GM18870 (cell line): ENCODE measurements around the gene SLC25A48.

Experiments used
- ATAC-seq: cut with Tn5 transposase; IDR thresholded peaks from one replicate; pipeline ENCODE4 v1.9.1; 2021; ENCODE audit warnings: moderate library complexity; ENCODE audit not compliant: unreplicated experiment

SLC25A48 gene, protein sequence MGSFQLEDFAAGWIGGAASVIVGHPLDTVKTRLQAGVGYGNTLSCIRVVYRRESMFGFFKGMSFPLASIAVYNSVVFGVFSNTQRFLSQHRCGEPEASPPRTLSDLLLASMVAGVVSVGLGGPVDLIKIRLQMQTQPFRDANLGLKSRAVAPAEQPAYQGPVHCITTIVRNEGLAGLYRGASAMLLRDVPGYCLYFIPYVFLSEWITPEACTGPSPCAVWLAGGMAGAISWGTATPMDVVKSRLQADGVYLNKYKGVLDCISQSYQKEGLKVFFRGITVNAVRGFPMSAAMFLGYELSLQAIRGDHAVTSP

DNA sequence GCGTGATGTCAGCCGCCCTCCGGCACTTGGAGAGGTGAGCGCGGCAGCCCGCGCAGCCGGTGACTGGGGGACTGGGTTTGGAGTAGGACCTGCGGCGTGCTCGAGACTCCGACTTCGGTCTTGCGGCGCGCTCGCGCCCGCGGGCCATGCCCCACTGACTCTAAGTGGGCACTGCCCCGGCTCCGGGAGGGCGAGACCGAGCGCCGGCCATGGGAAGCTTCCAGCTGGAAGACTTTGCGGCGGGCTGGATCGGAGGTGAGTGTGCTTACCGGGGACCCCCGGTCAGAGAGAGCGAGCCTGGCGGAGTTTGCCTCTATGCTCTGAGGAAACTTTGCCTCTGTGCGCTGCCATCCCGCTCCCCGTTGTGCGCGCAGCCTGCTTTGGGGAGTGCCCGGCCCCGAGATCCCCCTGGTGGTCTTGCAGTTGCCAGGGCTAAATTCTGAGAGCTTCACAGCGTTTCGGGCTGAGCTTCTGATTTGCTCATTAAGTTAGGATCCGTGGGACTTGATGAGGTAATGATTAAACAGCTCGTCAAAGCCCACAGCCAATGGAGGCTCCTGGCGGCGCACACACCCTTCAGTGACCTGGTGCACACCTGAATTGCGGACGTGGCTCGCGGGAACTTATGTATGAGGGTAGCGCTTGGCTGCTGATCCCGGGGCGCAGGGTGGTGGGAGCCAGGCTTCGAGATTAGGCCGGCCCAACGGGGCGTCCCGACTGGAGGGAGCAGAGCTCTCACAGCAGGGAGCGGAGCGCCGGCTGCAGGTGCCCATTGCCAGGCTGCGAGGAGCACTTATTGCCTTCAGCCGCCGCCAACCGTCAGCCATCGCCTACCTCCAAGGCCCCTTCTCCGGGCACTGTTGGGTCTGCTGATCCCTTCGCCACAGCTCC lies at the start of gene SLC25A48:
TSS of gene SLC25A48 (plus strand) at position 25 of the 891 bp plus-strand sequence. CDS start at position 210, 185 bp downstream.
- no peak for ATAC-seq

DNA sequence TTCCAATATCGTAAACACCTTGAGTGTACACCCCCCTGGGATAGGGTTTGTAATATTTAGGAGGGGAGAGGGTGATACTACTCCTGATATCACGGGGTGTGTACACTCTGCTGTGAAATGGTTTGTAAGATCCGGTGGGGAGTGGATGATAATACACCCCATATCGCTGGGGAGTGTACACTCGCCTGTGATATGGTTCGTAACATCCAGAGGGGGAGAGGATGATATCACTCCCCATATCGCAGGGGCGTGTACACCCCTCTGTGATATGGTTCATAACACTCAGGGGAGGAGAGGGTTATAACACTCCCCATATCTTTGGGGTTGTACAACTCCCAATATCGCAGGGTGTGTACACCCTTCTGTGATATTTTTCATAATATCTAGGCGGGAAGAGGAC lies 33.8 kb upstream of the SLC25A48 start:
- ATAC-seq, result no peak

DNA sequence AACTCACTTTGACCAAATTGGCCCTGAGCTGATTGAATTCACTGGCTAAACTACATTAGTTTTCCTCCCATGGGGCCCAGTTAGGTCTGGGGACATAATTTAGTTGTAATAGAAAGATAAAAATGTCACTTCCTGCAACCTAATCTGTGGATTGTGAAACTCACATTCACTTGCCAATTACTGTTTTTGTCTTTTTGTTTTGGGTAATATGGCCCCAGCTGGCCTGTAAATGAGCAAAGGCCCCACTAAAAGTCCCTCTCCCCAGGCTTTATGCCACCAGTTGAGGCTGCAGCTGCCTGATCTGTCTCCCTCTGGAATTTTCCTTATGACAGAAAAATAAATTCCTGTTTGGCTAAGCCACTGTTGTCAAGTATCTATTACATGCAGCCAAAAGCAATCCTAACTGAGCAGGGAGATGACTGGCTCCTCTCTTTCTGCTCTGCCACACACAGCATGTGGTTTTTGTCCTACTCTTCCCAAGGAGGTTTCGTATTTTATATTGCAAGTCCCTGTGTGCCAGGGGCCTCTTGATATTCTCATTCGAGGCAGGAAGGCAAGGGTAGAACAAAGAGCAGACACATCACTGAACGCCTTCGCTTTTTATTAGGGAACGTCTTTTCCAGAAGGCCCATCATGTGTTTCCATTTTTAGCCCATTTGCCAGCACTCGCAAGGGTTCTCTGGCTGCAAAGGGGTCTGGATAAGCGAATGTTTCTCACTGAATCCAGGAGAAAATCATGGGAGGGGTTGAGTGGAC lies 24.1 kb upstream of the SLC25A48 start:
- no peak for ATAC-seq

DNA sequence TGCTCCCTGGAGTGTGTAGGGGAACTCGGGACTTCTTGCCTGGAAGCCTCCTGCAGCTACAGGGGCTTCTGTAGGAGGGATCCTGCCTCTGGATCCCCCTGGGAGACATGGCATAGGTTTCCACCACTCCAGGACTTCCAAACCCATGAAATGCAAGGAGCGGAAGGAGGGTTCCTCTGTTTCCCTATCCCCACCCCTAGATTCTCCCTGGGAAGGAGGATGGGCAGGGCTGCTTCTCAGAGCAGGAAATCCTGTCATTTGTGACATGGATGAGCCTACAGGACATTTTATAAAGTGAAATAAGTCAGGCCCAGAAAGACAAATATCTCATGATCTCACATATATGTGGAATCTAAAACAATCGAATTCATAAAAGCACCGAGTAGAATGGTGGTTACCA lies 23.5 kb upstream of the SLC25A48 start:
- ATAC-seq, result no peak

DNA sequence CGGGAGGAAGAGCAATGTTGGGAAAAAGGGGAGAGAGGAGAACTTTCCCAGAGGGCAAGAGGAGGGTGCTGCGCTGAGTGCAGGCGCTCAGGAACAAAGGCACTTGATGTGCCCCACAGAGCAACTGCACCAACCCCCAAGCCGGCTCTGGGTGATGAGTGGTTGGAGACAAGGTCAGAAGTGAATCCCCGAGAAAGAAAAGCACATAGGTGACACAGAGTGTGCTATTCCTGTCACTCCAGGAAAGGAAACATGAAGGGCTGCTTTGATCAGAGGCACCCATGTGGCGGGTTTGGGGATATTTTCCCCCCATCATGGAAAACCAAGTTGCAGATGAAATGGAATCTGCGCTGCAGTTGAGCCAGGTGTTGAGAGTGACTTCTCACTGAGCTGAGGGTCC lies 20.7 kb upstream of the SLC25A48 start:
- ATAC-seq, result no peak

DNA sequence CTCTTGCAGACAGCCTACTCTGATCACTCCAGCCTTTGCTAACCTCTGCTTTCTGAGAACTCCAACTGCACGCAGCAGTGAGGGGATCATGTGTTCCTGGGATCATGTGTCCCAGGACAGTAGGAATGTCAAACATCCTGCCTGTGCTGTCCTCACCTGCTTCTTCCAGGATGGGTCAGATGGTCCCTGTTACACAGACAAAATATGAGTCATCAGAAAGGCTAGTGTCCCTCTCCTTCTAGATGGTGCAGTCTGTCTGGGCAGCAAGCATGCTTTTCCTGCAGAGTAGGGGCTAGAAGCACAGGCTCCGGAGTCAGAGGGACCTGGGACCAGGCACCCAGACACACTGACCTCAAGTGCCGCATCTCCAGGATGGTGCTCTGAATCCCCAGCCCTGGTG lies 20.1 kb upstream of the SLC25A48 start:
- ATAC-seq, result no peak

DNA sequence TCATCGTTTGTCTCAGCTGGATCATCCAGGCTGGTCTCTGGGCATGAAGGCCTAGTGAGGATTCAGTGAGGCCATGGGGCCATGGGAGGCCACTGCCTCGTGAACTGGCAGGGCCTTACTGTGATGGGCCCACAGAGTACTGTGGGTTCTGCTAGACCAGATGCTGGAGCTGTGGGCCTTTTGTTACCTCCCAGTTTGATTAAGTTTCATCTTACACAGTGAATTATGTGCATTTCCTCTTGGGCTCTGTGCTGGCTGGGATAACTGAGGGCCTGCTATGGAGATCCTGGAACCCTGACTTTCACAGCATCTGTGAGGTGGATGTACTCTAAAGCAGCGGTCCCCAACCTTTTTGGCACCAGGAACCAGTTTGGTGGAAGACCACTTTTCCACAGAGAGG lies 19.7 kb upstream of the SLC25A48 start:
- no peak for ATAC-seq

DNA sequence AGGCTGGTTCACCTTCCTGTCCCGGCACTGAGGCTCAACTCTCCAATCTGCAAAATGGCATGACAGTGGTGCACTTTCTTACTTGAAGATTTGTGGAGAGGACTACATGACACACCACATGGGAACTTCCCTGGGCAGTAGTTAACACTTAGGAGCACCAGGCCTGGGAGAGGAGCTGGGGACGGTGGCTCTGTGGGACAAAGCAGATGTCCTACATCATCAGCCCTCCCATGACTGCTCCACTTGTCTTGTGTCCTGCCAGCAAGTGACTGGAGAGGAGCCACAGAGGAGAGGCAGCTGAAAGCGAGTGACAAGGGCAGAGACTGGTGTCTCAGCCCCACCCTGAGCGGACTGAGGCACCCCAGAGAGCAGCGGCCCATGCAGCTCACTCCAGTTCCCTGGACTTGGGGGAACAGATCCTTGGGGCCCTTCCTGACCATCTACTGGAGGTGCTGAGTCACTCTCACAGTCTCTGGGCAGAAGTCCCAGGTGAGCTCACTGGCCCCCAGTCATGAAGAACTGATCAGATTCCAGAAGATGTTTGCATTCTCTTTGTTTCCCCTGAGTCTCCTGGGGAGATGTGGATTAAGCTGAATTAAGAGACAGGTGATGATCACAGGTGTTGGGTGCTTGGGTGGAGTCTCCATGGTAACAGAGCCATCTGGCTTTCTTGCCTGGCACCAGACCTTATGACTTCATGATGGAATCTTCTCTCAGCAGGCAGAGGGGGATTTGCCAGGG lies 13.2 kb upstream of the SLC25A48 start:
- no peak for ATAC-seq

DNA sequence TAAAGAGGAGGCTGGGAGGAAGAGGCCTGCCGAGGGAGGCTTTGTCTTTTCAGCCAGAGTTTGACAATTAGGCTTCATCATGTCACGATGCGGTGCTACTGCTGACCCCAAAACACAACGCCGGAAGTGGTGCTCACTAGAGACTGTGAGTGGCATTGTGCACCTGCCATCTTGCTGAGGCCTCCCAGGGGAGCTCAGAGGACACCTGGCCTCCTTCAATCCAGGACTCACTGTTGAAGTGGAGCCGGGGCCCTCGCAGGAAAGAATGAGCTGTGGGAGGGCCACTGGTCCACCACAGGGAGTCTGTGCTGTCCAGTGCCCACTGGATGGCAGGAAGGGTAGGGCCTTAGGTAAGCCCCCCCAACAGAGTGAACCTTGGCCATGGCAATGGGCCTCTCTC lies 12.7 kb upstream of the SLC25A48 start:
- ATAC-seq, result no peak

DNA sequence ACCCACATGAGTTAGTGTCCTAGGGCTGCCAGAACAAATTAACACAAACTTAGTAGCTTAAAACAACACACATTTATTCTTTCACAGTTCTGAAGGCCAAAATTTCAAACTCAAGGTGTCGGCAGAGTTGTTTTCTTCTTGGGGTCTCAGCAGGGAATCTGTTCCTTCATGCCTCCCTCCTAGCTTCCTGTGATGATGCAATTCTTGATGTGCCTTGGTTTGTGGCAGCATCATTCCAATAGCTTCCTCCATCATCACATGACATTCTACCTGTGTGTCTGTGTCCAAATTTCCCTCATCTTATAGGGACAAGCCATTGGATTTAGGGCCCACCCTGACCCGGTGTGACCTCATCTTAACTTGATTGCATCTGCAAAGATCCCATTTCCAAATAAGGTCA lies 12.2 kb upstream of the SLC25A48 start:
- no peak for ATAC-seq

DNA sequence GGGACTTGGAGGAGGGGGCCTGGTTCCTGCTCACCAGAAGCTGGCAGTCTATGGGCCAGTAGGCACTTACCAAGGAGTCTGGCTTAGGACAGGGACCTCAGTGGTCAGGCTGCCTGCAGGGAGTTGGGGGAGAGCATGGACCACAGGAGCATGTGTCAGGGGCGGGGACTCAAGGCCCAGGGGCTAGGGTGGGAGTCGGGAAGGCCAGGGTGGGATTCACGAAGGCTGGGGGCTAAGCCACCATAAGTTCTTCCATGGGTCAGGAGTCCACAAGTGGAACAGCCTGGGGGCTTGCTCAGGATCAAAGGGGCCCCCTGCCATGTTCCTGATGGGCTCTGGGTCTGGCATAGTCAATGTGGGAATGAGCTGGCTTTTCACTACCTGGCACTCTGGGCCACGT lies 11.5 kb upstream of the SLC25A48 start:
- ATAC-seq, result no peak

DNA sequence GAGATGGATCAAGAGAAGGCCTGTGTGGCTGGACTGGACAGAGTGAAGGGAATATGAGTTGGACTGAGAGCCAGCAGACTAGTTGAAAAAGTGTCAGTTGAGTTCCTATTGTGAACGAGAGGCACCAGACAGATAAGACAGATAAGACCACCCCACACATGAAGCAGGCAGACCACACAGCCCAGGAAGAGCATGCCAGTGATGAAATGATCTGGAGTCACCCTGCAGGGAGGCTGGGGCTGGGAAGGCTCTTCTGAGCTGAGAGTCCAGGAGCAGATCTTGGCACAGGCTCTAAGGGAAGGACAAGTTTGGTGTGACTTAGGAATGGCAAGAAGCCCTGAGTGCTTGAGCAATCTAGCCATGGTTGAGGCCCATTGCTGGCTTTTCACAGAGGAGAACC lies 10.6 kb upstream of the SLC25A48 start:
- ATAC-seq, result no peak

DNA sequence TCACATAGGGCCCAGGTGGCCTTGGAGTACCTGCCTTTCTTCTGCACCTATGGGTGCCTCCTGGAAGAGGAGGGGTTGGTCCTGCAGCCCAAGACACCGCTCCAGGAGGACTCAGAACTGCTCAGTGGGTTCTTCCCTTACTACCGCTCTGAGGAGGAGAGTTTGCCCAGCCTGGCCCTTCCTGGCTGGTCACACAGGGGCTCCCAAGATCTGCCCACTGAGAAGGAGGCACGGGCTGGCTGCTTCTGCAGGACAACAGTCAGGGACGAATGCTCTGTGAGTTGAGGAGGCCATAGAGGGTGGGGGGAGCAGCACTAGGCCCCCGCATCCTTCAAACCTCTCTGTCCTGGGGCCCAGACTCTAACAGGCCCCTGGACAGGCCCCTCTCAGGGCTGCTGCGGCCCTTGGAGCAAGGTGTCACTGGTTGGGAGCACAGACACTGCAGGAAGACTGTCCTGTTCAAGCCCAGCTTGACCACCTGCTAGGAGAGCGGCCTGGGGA lies 9.9 kb upstream of the SLC25A48 start:
- no peak for ATAC-seq

DNA sequence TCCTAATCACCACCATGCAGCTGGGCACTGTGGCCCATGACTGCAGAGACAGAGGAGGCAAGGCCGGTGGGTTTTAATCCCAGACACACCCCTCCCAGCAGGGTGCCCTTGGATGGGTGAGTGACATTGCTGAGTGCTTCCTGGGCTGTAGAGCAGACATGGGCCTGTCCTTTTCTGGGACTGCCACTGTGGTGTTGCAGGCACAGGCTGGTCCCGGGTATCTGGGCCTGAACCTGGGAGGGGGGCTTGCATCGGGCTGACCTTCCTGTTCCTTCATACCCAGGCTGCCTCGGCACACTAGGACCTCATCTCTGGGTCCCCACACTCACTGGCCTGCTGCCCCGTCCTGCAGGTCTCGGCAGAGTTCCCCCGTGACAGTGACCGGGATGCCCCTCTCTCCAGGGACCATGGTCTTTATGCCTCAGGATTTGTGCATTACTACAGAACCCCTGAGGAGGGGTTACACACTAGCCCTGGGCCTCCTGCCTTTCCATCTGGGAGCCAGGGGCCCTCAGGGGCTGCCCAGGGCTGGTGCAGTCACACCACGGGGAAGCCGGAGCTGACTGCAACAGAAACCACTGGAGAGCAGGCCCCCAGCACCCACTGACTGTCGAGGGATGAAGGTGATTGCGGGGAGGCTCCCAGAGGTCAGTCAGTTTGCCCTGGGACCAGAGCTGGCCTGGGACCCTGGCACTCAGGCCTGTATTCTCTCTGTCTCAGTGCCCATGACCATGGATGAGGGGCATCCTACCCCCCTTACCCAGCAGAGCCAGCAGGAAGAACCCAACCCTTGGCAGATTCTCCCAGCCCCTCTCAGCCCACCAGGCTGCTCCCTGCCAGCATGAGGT lies 8.9 kb upstream of the SLC25A48 start:
- no peak for ATAC-seq

DNA sequence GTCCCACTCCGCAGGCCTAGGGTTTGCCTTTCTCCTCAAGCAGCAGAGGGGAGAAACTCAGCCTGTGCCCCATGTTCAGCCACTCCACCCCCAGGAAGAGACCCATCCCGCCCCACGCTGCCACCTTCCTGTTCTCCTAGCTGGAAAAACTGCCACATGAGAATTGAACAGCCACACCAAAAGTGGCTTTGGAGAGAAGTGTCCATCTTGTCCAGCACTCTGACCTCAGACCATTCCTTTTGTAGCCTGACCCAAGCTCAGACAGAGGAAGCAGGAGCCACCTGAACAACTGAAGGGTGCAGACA lies 8.3 kb upstream of the SLC25A48 start:
- no peak for ATAC-seq

DNA sequence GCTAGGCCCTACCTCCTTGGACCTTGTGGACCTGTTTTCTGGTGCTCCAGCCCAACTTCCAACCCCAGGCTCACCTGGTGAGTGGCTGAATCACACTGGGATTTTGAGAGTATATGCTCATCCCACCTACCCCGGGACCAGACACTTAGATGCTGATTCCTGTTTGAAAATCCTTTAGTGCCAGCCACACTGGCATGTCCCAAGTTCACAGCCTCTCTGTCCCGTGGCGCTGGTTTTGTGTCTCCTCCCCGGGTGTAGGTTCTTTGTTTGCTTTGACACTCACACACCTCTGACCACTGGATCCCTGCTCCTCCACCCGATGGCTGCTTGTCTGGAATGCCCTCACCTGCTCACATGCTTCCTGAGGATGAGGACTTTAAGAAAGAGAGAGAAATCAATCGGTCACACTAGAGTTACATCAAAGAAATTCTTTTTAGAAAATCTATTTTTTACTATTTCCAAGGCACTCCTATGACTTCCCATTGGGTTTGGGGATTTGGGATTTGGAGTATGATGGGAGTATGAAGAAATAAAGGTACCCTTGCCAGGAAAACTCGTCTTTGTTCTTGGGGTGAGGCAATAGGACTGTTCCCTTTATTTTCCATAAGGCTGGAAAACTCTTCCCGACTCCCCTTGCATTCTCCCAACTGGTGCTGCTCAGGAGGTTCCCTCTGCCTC lies 7.3 kb upstream of the SLC25A48 start:
- no peak for ATAC-seq

DNA sequence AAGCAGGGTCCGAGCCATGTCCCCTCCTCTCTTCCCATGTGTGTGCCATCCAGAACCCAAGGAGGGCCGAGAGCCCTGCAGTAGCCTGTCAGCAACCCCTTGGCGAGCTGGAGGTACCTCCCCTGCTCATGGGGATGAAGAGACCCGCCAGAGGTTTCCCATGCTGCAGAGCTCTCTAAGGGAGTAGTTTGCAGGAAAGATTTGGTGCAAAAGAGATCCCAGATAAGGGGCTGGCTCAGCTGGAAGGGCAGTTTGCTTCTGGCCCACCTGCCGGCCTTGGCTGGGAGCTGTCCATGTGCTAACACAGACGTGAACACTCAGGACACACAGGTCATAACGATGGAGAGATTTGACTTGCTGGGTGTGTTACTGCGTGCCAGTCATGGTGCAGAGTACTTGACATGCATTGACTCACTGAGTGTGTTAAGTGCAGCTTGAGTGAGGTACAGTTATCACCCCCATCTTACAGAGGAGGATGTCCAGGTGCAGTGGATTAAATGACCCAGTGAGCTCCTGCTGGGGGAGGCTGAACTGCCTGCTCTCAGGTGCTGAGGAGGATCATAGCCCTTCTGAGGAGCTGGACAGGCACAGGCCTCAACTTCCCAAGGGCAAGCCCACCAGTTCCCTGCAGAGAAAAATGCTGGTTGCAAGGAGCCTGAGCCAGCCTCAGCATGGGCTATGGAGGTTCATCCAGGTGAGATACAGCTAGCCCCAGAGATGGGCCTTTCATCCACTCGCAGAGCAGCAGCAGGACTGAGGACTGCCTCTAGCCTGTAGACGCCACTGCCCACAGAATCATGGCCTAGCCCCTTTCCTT lies 6.3 kb upstream of the SLC25A48 start:
- ATAC-seq, result no peak

DNA sequence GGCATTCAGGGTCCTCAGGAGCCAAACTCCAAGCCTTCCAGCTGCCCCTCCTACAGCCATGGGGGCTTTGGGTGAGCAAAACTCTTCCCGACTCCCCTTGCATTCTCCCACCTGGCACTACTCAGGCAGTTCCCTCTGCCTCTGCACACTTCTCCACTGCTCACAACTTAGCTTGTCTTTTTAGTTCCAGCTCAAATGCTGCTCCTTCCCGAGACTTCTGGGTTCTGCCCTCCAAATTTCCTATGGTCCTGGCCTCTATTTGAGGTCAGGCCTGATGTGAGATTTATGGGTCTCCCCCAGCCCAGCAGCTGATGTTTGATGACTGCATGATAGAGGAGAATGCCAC lies 5.7 kb upstream of the SLC25A48 start:
- no peak for ATAC-seq

DNA sequence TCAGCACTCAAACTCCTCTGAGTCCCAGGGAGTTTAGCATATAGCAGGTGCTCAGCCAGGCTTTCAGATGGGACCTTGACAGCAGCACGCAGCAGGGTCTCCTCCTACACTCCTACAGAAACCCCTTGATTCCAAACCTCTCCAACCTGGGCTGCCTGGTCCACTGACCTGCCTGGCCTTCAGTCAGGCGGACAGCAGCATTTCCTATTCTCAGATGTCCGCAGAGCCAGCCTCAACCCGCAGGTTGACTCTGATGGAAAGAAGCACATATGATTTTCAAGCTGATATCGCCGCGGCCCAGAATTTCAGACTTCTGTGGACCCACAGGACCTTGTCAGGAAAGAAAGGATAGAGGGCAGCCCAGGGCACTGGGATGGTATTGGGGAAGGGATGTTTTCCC lies 5.3 kb upstream of the SLC25A48 start:
- no peak for ATAC-seq
